Naive thymus-derived CD4-positive, alpha-beta T cell (primary cell): ENCODE data around the gene MRTFA. TPM values are rescaled to one million over a fixed set of nuclear protein-coding genes. Genes with fewer than 3 reads are reported as not detected.

Experiments
- ATAC-seq: fragments of 150-1000 bp; cut with Tn5 transposase; 2 replicates; pipeline ENCODE4 v1.10.0; 2021; ENCODE audit warnings: mild to moderate bottlenecking, moderate library complexity
- CTCF ChIA-PET: fragments of 350-600 bp; sonication (Branson Sonifier 250); formaldehyde crosslinking; loops from one replicate; lab custom pipeline; 2021; ENCODE audit warnings: antibody characterized with exemption; lab: Charles Lee
- POLR2A ChIA-PET: fragments of 350-600 bp; sonication (Branson Sonifier 250); formaldehyde crosslinking; loops from one replicate; lab custom pipeline; 2021; ENCODE audit warnings: antibody characterized with exemption, inconsistent platforms; lab: Charles Lee
- DNase-seq, 9 donors: peaks; one replicate each; pipeline versions ENCODE4 v3.0.0 to v3.0.0-alpha.2; 2020 to 2022; ENCODE audit warnings: mixed read lengths in 1 of 9
- H3K27ac ChIP-seq: one replicate; pipeline ENCODE4 v1.7.0; 2013; ENCODE audit warnings: mild to moderate bottlenecking, low read depth, low read length, moderate library complexity
- H3K27me3 ChIP-seq, 2 donors: one replicate each; pipeline ENCODE4 v1.7.0; 2013; ENCODE audit warnings: low read length in 2 of 2, mild to moderate bottlenecking in 2 of 2, moderate library complexity in 2 of 2; ENCODE audit not compliant: control insufficient read depth in 2 of 2, insufficient read depth in 2 of 2
- H3K36me3 ChIP-seq, 3 experiments: 1 replicate in 2 of 3; 2 replicates in 1 of 3; pipeline ENCODE4 v1.7.0; 2013; ENCODE audit warnings: low read length in 3 of 3, mild to moderate bottlenecking in 3 of 3, moderate library complexity in 1 of 3; ENCODE audit not compliant: insufficient read depth in 3 of 3, control insufficient read depth in 2 of 3
- H3K4me1 ChIP-seq, 2 donors: one replicate each; pipeline ENCODE4 v1.7.0; 2013; ENCODE audit warnings: low read length in 2 of 2, mild to moderate bottlenecking in 2 of 2, moderate library complexity in 1 of 2; ENCODE audit not compliant: control insufficient read depth in 2 of 2, insufficient read depth in 2 of 2
- H3K4me3 ChIP-seq: 2 replicates; pipeline ENCODE4 v1.7.0; 2013; ENCODE audit warnings: mild to moderate bottlenecking, low read length
- H3K9me3 ChIP-seq, 3 experiments: 1 replicate in 2 of 3; 2 replicates in 1 of 3; pipeline ENCODE4 v1.7.0; 2013; ENCODE audit warnings: low read length in 3 of 3; ENCODE audit not compliant: control insufficient read depth in 2 of 3
- H3K27ac Mint-ChIP-seq, 9 donors: one replicate each; pipeline ENCODE4 v1.8.0; 2020 to 2022; ENCODE audit warnings: mixed read lengths in 9 of 9, mild to moderate bottlenecking in 8 of 9, moderate library complexity in 5 of 9, inconsistent platforms in 2 of 9
- H3K27me3 Mint-ChIP-seq, 5 donors: one replicate each; pipeline ENCODE4 v1.8.0; 2021 to 2022; ENCODE audit warnings: mixed read lengths in 5 of 5, mild to moderate bottlenecking in 1 of 5
- H3K36me3 Mint-ChIP-seq, 5 donors: one replicate each; pipeline ENCODE4 v1.8.0; 2020 to 2022; ENCODE audit warnings: mixed read lengths in 5 of 5, mild to moderate bottlenecking in 3 of 5, inconsistent platforms in 1 of 5
- H3K4me1 Mint-ChIP-seq, 7 donors: one replicate each; pipeline ENCODE4 v1.8.0; 2020 to 2022; ENCODE audit warnings: mixed read lengths in 7 of 7, mild to moderate bottlenecking in 3 of 7, inconsistent platforms in 1 of 7
- H3K4me3 Mint-ChIP-seq, 10 donors: one replicate each; pipeline ENCODE4 v1.8.0; 2020 to 2022; ENCODE audit warnings: mild to moderate bottlenecking in 10 of 10, mixed read lengths in 10 of 10, moderate library complexity in 6 of 10, inconsistent platforms in 2 of 10
- H3K9me3 Mint-ChIP-seq, 11 donors: one replicate each; pipeline ENCODE4 v1.8.0; 2020 to 2022; ENCODE audit warnings: mixed read lengths in 11 of 11, mild to moderate bottlenecking in 4 of 11, inconsistent platforms in 1 of 11, moderate library complexity in 1 of 11
- intact Hi-C, 2 donors: fragments of 100-400 bp; cut with micrococcal nuclease; formaldehyde crosslinking; loops; one replicate each; pipeline ENCODE4 v1.15.1; 2023
- polyA plus RNA-seq, 2 donors: library from polyadenylated mRNA; unstranded; fragments of 300-500 nt; fragmentation: Illumina TruSeq; gene quantifications; one replicate each; pipeline ENCODE4 v1.2.3, GENCODE V29; 2021
- total RNA-seq, 6 experiments: library from RNA in 5 of 6; stranded (reverse) in 5 of 6; gene quantifications; 1 replicate in 5 of 6; 2 replicates in 1 of 6; pipeline ENCODE4 v1.2.3 and lab custom pipeline; 2021 to 2026

Gene MRTFA
- total and polyA plus RNA-seq, 7 experiments from 2014 or later, result 17.6 to 114 (median 81.5) TPM

DNA sequence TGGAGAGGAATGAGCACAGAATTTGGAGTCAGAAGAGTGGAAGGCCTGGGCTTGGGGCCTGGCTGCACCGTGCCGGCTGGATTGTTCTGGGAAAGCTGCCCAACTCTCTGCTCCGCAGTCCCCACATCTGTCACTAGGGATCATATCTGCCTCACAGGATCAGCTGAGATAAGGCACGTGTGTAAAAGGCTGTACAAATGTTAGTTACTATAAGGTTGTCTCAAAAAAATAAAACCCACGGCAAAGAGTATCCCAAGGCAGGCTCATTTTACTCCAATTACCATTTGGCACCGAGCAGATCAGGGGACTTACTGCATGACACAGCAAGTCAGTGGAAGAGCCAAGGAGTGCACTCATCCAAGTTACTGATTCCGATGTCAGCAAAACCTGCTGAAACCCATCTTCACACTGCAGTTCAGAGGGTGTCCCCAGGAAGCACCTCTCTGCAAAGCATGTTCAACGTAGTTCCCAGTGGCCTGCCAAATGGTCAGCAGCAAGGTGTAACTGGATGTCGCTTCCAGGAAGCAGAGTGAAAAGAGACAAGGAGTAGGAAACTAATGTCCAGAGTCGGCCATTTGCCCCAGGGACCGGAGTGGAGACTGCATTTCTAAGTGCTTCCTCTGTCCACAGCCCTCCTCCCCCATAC, 18.1 kb upstream of the MRTFA start:
- H3K27ac Mint-ChIP-seq, result peak overlapping the region in 3 of 9 donors; percentile 14 to 72 (median 59)
- ChIA-PET CTCF (no interaction called here), POLR2A (no interaction called here)
- no peaks in the 10 kb centered on the region for H3K9me3 ChIP-seq
- no peaks in the 10 kb centered on the region for H3K36me3 Mint-ChIP-seq
- no peaks in the 10 kb centered on the region for H3K36me3 ChIP-seq
- no peaks in the 10 kb centered on the region for H3K27me3 Mint-ChIP-seq
- H3K27me3 ChIP-seq, result no peaks in the 10 kb centered on the region
- no peak overlapping the region for H3K27ac ChIP-seq
- H3K4me1 ChIP-seq, result no peaks in the 10 kb centered on the region
- H3K4me3 Mint-ChIP-seq, result no peak overlapping the region
- DNase-seq (no peak), ATAC-seq (no peak)
- intact Hi-C loops, result no loop called here
- H3K9me3 Mint-ChIP-seq, result no peaks in the 10 kb centered on the region
- H3K4me3 ChIP-seq, result no peak overlapping the region
- peaks cover 0 to 8% (median 4%) of the 10 kb centered on the region in 7 donors for H3K4me1 Mint-ChIP-seq

DNA sequence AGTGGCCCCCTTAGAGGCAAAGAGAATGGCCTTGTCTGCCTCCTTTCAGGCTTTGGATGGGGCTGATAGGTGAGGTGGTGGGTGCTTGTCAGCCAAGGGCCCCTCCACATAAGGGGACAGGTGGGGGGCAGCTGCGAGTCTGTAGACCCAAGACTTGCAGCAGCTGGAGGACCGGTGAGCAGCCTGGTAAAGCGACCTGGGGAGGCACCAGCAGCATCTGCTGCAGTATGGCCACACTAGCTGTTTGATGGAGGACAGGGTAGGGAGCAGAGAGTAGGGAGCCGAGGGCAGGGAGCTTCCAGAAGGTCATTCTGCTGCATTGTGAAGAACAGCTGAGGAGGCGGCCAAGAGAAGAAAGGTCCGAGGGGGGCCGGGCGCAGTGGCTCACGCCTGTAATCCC, 16.8 kb upstream of the MRTFA start:
- no peaks in the 10 kb centered on the region for H3K36me3 ChIP-seq
- peaks cover 0 to 8% (median 4%) of the 10 kb centered on the region in 7 donors for H3K4me1 Mint-ChIP-seq
- H3K4me1 ChIP-seq, result no peaks in the 10 kb centered on the region
- no peaks in the 10 kb centered on the region for H3K27me3 ChIP-seq
- ATAC-seq (no peak), DNase-seq (no peak)
- no peaks in the 10 kb centered on the region for H3K9me3 ChIP-seq
- peak overlapping the region in 1 of 9 donors; percentile 38 for H3K27ac Mint-ChIP-seq
- no peaks in the 10 kb centered on the region for H3K27me3 Mint-ChIP-seq
- intact Hi-C loops, result no loop called here
- POLR2A ChIA-PET, result interaction anchor here (0.6 kb wide), 1 partner anchor 32 kb away, joined by 4 read pairs; no protein-coding TSS in a partner anchor
- CTCF ChIA-PET, result interaction anchor here (0.8 to 1.2 kb wide), 2 partner anchors 128 to 217 kb away, joined by 3 to 4 read pairs; no protein-coding TSS in a partner anchor
- H3K36me3 Mint-ChIP-seq, result no peaks in the 10 kb centered on the region
- no peaks in the 10 kb centered on the region for H3K9me3 Mint-ChIP-seq
- H3K4me3 Mint-ChIP-seq, result no peak overlapping the region
- H3K4me3 ChIP-seq, result no peak overlapping the region
- no peak overlapping the region for H3K27ac ChIP-seq

DNA sequence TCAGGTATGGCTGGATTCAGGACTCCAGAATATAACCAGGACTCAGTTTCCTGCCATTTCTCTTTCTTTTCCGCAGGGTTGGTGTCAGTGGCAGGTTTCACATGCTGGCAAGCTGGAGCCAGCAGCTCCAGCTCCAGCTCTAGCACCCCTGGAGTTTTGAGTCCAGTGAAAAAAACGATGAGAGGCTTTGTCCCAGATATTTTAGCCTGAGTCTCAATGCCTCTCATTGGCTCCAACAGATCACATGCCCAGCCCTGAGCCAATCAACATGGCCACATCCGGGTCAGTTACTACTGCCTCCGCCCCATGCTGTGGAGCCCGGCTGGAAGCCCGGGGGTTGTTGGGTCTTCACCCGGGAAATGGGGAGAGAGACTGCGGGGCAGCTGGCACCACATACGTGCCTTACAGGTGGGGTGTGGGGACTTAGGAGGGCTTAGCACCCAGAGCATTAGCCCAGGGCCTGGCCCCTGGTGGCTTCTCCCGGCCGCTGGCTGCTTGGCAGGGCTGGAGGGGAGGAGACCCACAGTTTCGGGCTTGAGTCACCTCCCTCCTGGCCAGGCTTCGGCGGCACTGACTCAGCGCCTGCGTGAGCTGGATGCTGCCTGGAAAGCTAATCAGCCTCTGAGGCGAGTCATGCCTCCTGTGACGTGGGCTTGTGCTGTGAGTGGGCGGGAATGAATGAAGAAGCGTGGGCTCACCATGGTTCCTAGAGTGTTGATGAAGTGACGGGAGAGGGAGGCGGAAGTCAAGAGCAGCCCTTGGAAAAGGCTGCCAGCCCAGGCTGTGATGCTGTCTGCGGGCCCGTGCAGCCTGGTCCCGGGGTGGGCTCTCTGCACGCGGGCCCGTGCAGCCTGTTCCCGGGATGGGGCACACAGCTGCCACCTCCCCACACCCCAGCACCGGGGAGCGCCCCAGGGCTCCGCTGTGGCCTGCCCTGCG, 15.3 kb upstream of the MRTFA start:
- CTCF ChIA-PET, result interaction anchor here (0.9 to 2.6 kb wide), 4 partner anchors 31 to 164 kb away, joined by 3 to 9 read pairs (median 3); no protein-coding TSS in a partner anchor
- H3K27me3 Mint-ChIP-seq, result no peaks in the 10 kb centered on the region
- Histone ChIP-seq H3K27me3 (no peaks in the 10 kb centered on the region), H3K9me3 (no peaks in the 10 kb centered on the region), H3K4me1 (no peaks in the 10 kb centered on the region), H3K4me3 (no peak overlapping the region), H3K27ac (peak overlapping the region; percentile 57), H3K36me3 (no peaks in the 10 kb centered on the region)
- no peaks in the 10 kb centered on the region for H3K36me3 Mint-ChIP-seq
- intact Hi-C loops, result no loop called here
- H3K4me3 Mint-ChIP-seq, result peak overlapping the region; percentile 43 to 84 (median 66)
- POLR2A ChIA-PET, result interaction anchor here (0.6 to 0.9 kb wide), 2 partner anchors 216 to 305 kb away, joined by 3 read pairs; no protein-coding TSS in a partner anchor
- peaks cover 0 to 18% (median 4%) of the 10 kb centered on the region in 7 donors for H3K4me1 Mint-ChIP-seq
- H3K9me3 Mint-ChIP-seq, result no peaks in the 10 kb centered on the region
- ATAC-seq (peak; percentile 95), DNase-seq (peak; percentile 9 to 83 (median 32))
- H3K27ac Mint-ChIP-seq, result peak overlapping the region in 7 of 9 donors; percentile 22 to 91 (median 72)

DNA sequence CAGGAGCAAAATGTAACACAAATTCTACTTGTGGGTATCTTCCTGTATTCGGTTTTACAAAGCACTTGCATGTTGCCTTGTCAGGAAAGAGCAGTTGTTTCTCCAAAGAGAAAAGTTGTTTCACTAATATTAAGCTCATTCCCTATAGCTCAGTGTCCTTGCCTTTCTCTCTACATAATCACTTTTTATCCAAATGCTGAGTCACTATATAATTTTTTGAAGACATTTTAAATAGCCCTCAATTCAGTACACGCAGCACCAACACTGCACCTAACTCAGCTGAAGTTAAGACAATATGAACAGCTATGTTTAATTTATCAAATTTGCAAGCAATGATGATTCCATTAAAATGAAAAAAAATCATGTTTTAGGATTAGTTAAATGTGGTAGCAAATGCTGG, 14.5 kb upstream of the MRTFA start:
- peak overlapping the region in 3 of 9 donors; percentile 23 to 84 (median 25) for H3K27ac Mint-ChIP-seq
- no peak overlapping the region for H3K4me3 Mint-ChIP-seq
- POLR2A ChIA-PET, result interaction anchor here (0.6 to 0.9 kb wide), 2 partner anchors 215 to 304 kb away, joined by 3 read pairs; no protein-coding TSS in a partner anchor

GRCh38 chr22:40648386-40648785, 11.9 kb upstream of the MRTFA start:
- intact Hi-C loops, result loop anchor here in 1 of 2 donors (5.0 kb wide), 1 partner anchor 249 kb away; no protein-coding TSS in a partner anchor
- no peaks in the 10 kb centered on the region for H3K36me3 ChIP-seq
- no peaks in the 10 kb centered on the region for H3K27me3 ChIP-seq
- CTCF ChIA-PET, result interaction anchor here (0.9 to 5.7 kb wide), 3 partner anchors 123 to 161 kb away, joined by 3 to 90 read pairs (median 28); no protein-coding TSS in a partner anchor
- Mint-ChIP-seq H3K4me1 (peaks cover 0 to 27% (median 9%) of the 10 kb centered on the region in 7 donors), H3K4me3 (no peak overlapping the region), H3K36me3 (no peaks in the 10 kb centered on the region), H3K27ac (peak overlapping the region in 2 of 9 donors; percentile 80 to 82), H3K9me3 (no peaks in the 10 kb centered on the region), H3K27me3 (no peaks in the 10 kb centered on the region)
- DNase-seq (no peak), ATAC-seq (no peak)
- POLR2A ChIA-PET, result interaction anchor here (0.6 kb wide), 1 partner anchor 16 kb away, joined by 3 read pairs; no protein-coding TSS in a partner anchor
- H3K27ac ChIP-seq, result no peak overlapping the region
- H3K4me3 ChIP-seq, result no peak overlapping the region
- no peaks in the 10 kb centered on the region for H3K4me1 ChIP-seq
- no peaks in the 10 kb centered on the region for H3K9me3 ChIP-seq

More for the DNA sequence above, 14.5 kb upstream of the MRTFA start:
- no peak for DNase-seq
- no peaks in the 10 kb centered on the region for H3K27me3 ChIP-seq
- peaks cover 0 to 25% (median 6%) of the 10 kb centered on the region in 7 donors for H3K4me1 Mint-ChIP-seq
- no peaks in the 10 kb centered on the region for H3K4me1 ChIP-seq
- no peak overlapping the region for H3K4me3 ChIP-seq
- H3K36me3 Mint-ChIP-seq, result no peaks in the 10 kb centered on the region
- H3K9me3 Mint-ChIP-seq, result no peaks in the 10 kb centered on the region
- intact Hi-C loops, result no loop called here
- no peaks in the 10 kb centered on the region for H3K36me3 ChIP-seq
- no peaks in the 10 kb centered on the region for H3K27me3 Mint-ChIP-seq
- CTCF ChIA-PET, result interaction anchor here (0.8 to 2.6 kb wide), 6 partner anchors 25 to 214 kb away, joined by 3 to 9 read pairs (median 3); no protein-coding TSS in a partner anchor
- ATAC-seq, result no peak
- no peaks in the 10 kb centered on the region for H3K9me3 ChIP-seq
- H3K27ac ChIP-seq, result peak overlapping the region; percentile 57
